ENCODE results near the gene TAF7.

GRCh38 chr5:141349917-141350619 is 29.5 kb upstream of the TAF7 start, which contains the start of gene PCDHGB1:
- TF ChIP-seq ZFX (IDR thresholded peaks at IDR 0.05; ENCODE audit: borderline replicate concordance): no peak
- TF ChIP-seq, protein P1, sequence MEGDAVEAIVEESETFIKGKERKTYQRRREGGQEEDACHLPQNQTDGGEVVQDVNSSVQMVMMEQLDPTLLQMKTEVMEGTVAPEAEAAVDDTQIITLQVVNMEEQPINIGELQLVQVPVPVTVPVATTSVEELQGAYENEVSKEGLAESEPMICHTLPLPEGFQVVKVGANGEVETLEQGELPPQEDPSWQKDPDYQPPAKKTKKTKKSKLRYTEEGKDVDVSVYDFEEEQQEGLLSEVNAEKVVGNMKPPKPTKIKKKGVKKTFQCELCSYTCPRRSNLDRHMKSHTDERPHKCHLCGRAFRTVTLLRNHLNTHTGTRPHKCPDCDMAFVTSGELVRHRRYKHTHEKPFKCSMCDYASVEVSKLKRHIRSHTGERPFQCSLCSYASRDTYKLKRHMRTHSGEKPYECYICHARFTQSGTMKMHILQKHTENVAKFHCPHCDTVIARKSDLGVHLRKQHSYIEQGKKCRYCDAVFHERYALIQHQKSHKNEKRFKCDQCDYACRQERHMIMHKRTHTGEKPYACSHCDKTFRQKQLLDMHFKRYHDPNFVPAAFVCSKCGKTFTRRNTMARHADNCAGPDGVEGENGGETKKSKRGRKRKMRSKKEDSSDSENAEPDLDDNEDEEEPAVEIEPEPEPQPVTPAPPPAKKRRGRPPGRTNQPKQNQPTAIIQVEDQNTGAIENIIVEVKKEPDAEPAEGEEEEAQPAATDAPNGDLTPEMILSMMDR (IDR thresholded peaks at IDR 0.05): peak; percentile 88
